OCI-LY1 (cell line): ENCODE measurements around the gene AGAP3.

Experiments used
- H2AFZ ChIP-seq: fragments of 200-600 bp; sonication (generic), shearing (Covaris generic); 2 replicates; pipeline ENCODE4 v1.6.0; 2014; ENCODE audit warnings: antibody characterized with exemption, mild to moderate bottlenecking, low read length
- H3F3A ChIP-seq: fragments of 200-600 bp; sonication (generic), shearing (Covaris generic); 2 replicates; pipeline ENCODE4 v1.6.0; 2014; ENCODE audit warnings: mild to moderate bottlenecking, antibody characterized with exemption, low read length, moderate library complexity; ENCODE audit not compliant: insufficient read depth
- H3K27ac ChIP-seq: fragments of 200-600 bp; sonication (generic); 2 replicates; pipeline ENCODE4 v1.5.1; 2014; ENCODE audit warnings: low read length, mixed run types, mild to moderate bottlenecking, low read depth; ENCODE audit not compliant: poor library complexity, severe bottlenecking
- H3K27me3 ChIP-seq: fragments of 200-600 bp; sonication (generic); 2 replicates; pipeline ENCODE4 v1.6.0; 2014; ENCODE audit warnings: antibody characterized with exemption, mild to moderate bottlenecking, low read length, moderate library complexity; ENCODE audit not compliant: insufficient read depth
- H3K36me3 ChIP-seq: fragments of 200-600 bp; sonication (generic); 2 replicates; pipeline ENCODE4 v1.6.1; 2014; ENCODE audit warnings: mild to moderate bottlenecking, antibody characterized with exemption, low read length, moderate library complexity, mixed read lengths; ENCODE audit not compliant: insufficient read depth
- H3K4me1 ChIP-seq: fragments of 200-600 bp; sonication (generic); 2 replicates; pipeline ENCODE4 v1.5.1; 2014; ENCODE audit warnings: mild to moderate bottlenecking, low read length, moderate library complexity; ENCODE audit not compliant: insufficient read depth, severe bottlenecking
- H3K4me2 ChIP-seq: fragments of 200-600 bp; sonication (generic), shearing (Covaris generic); 2 replicates; pipeline ENCODE4 v1.6.1; 2014; ENCODE audit warnings: low read length
- H3K4me3 ChIP-seq: fragments of 200-600 bp; sonication (generic); 2 replicates; pipeline ENCODE4 v1.5.1; 2014; ENCODE audit warnings: low read length, low read depth, mild to moderate bottlenecking, mixed read lengths; ENCODE audit not compliant: poor library complexity, severe bottlenecking
- H3K79me2 ChIP-seq: fragments of 200-600 bp; shearing (Covaris generic); 2 replicates; pipeline ENCODE4 v1.6.1; 2016; ENCODE audit warnings: mixed run types, low read length, mixed read lengths; ENCODE audit not compliant: insufficient read depth
- H3K9ac ChIP-seq: fragments of 200-600 bp; sonication (generic), shearing (Covaris generic); 2 replicates; pipeline ENCODE4 v1.6.1; 2014; ENCODE audit warnings: mild to moderate bottlenecking, low read length, mixed read lengths
- H3K9me2 ChIP-seq: fragments of 200-600 bp; sonication (generic), shearing (Covaris generic); 2 replicates; pipeline ENCODE4 v1.6.1; 2014; ENCODE audit warnings: low read depth, mild to moderate bottlenecking, low read length, mixed read lengths
- H3K9me3 ChIP-seq: fragments of 200-600 bp; shearing (Covaris generic); 2 replicates; pipeline ENCODE4 v1.6.1; 2014; ENCODE audit warnings: low read length, mixed read lengths
- H4K20me1 ChIP-seq: fragments of 200-600 bp; sonication (generic), shearing (Covaris generic); 2 replicates; pipeline ENCODE4 v1.6.0; 2016; ENCODE audit warnings: mild to moderate bottlenecking, low read length; ENCODE audit not compliant: insufficient read depth
- EZH2 ChIP-seq: fragments of 200-600 bp; sonication (generic), shearing (Covaris generic); IDR thresholded peaks from 2 replicates; pipeline ENCODE4 v1.8.0; 2017; ENCODE audit warnings: borderline replicate concordance, mixed run types, mild to moderate bottlenecking, antibody characterized with exemption, low read length, moderate library complexity, mixed read lengths
- TF ChIP-seq, protein P1 (sequence below): fragments of 200-600 bp; sonication (generic), shearing (Covaris generic); IDR thresholded peaks from 2 replicates; pipeline ENCODE4 v1.5.1; 2017; ENCODE audit warnings: mild to moderate bottlenecking, antibody characterized with exemption, low read length, moderate library complexity, mixed read lengths

AGAP3 gene

DNA sequence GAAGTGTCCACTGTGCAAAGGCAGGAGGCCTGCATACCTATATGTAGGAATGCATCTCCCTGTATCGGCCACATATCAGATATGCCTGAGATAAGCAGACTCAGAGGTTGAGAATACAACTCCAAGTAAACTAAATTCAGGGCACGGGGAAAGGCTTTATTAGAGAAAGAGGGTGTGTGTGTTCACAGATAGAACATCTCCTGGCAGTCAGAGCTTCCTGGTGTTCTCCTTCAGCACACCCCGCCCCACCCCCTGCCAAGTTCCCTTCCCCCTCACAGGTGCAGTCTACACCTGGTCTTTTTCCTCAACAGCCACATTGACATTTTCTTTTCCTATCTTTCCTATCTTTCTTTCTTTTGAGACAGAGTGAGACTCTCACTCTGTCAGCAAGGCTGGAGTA lies 64.1 kb downstream of the AGAP3 start:
- H3K9ac ChIP-seq, result no peak overlapping the region
- H3K36me3 ChIP-seq, result no peaks in the 10 kb centered on the region
- H3K4me3 ChIP-seq, result no peak overlapping the region
- TF ChIP-seq, protein P1, sequence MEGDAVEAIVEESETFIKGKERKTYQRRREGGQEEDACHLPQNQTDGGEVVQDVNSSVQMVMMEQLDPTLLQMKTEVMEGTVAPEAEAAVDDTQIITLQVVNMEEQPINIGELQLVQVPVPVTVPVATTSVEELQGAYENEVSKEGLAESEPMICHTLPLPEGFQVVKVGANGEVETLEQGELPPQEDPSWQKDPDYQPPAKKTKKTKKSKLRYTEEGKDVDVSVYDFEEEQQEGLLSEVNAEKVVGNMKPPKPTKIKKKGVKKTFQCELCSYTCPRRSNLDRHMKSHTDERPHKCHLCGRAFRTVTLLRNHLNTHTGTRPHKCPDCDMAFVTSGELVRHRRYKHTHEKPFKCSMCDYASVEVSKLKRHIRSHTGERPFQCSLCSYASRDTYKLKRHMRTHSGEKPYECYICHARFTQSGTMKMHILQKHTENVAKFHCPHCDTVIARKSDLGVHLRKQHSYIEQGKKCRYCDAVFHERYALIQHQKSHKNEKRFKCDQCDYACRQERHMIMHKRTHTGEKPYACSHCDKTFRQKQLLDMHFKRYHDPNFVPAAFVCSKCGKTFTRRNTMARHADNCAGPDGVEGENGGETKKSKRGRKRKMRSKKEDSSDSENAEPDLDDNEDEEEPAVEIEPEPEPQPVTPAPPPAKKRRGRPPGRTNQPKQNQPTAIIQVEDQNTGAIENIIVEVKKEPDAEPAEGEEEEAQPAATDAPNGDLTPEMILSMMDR, result no peak
- no peak for TF ChIP-seq EZH2
- H3K9me2 ChIP-seq, result no peaks in the 10 kb centered on the region
- H3K9me3 ChIP-seq, result no peaks in the 10 kb centered on the region
- H3K27me3 ChIP-seq, result peaks cover 9% of the 10 kb centered on the region; the same call in 1 of the 2 replicates
- no peak overlapping the region for H3K27ac ChIP-seq
- no peaks in the 10 kb centered on the region for H3K79me2 ChIP-seq
- H3F3A ChIP-seq, result no peaks in the 10 kb centered on the region
- no peak overlapping the region for H2AFZ ChIP-seq
- no peaks in the 10 kb centered on the region for H3K4me1 ChIP-seq
- no peaks in the 10 kb centered on the region for H4K20me1 ChIP-seq
- H3K4me2 ChIP-seq, result no peak overlapping the region

DNA sequence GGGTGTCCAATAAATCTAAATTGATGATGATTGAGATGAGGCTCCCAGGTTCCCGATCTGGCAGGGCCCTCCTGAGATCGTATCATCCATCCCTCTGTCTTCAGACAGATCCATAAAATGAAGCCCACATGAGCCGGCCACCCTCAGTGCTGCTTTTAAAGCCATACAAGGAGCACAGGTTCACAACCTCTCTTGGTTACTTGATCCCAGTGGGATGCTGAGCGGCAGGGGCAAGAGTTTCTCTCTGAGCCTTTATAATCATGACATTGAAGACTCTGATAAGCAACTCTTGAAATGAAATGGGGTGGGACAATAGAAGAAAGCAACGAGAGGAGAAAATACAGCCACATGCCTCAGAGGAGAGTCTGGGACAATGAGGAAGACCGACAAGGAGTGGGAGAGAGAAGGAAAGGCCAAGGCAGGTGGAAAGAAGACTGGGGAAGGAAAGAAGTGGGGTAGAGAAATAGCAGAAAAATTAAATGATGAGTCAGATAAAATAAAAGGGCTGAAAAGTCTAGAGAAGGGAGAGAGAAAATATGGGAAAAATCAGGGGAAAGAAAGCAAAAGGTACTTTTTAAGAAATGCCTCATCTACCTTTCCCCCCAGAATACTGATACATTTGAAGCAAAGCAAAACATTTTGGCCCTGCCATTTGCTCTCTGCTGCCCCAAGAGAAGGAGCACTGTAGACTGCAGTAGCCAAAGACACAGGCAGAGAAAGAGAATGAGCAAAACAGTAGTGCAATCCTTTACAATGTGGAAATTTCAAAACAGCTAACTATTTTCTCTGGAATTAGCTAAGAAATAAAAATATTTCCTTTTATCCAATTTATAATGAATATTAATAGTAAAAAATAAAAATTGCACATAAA lies 66.6 kb downstream of the AGAP3 start:
- Histone ChIP-seq H3K27ac (no peak overlapping the region), H3K4me2 (no peak overlapping the region), H4K20me1 (no peaks in the 10 kb centered on the region), H3F3A (no peaks in the 10 kb centered on the region), H3K9me3 (no peaks in the 10 kb centered on the region), H2AFZ (no peak overlapping the region), H3K79me2 (no peaks in the 10 kb centered on the region), H3K36me3 (no peaks in the 10 kb centered on the region), H3K4me1 (no peaks in the 10 kb centered on the region), H3K4me3 (no peak overlapping the region), H3K9ac (no peak overlapping the region), H3K9me2 (no peaks in the 10 kb centered on the region), H3K27me3 (peaks cover 9% of the 10 kb centered on the region; the same call in 1 of the 2 replicates)
- TF ChIP-seq, protein P1, result no peak
- no peak for TF ChIP-seq EZH2

DNA sequence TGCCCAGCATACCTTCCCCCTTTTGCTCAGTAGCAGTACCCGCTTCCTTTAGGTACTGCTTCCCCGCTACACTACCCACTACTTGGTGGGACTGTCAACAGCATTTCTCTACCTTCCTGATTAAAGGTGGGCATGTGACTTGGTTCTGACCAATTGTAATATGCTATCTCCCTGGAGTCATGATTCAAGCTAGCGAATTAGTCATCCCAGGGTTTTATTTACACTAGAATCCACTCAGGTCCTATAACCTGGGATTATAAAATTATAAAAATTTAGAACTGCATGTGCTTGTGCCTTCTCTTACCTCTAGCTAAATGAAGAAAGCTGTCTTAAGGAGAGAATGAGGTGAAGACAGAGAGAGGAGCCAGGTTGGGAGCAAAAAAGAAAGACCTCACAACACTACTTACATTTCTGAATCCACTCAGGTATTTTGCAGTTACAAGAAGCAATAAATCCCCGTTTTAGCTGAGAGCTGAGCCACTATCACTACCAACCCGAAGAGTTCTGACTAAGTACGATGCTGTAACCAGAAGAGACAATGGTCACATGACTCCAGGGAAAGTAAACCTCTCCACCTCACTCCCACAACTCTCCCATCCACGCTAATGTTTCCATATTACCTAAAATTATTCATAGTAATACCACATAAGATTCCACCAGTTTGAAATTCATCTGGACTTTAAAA lies 71.5 kb downstream of the AGAP3 start:
- Histone ChIP-seq H3K36me3 (no peaks in the 10 kb centered on the region), H3K4me3 (no peak overlapping the region), H3K79me2 (no peaks in the 10 kb centered on the region), H3K4me2 (no peak overlapping the region), H3F3A (no peaks in the 10 kb centered on the region), H3K27me3 (no peaks in the 10 kb centered on the region), H3K9me3 (no peaks in the 10 kb centered on the region), H3K9me2 (no peaks in the 10 kb centered on the region), H3K9ac (no peak overlapping the region), H3K4me1 (no peaks in the 10 kb centered on the region), H3K27ac (no peak overlapping the region), H4K20me1 (no peaks in the 10 kb centered on the region), H2AFZ (no peak overlapping the region)
- TF ChIP-seq, protein P1, result no peak
- no peak for TF ChIP-seq EZH2
